K562 (cell line): ENCODE data around the gene ATP9A. TPM values are rescaled to one million over a fixed set of nuclear protein-coding genes. Genes with fewer than 3 reads are reported as not detected.
"Not testable (repeated sequence)": the region's sequence is repeated elsewhere in the genome, so short reads cannot be mapped to it uniquely, and the experiment has no call there.

ENCODE experiments used
- ATAC-seq: fragments of 200-7000 bp; cut with Tn5 transposase; 3 replicates; pipeline ENCODE4 v1.9.1; 2020; ENCODE audit warnings: moderate library complexity
- BruUV-seq: library from RNA; stranded (reverse); fragments of 400-500 nt; replicated peaks from 2 replicates; lab custom pipeline; 2021; lab: Mats Ljungman, UMichigan
- CTCF ChIA-PET: fragments of 300-600 bp; formaldehyde crosslinking; extraction: SDS; loops from one replicate; lab custom pipeline; 2021; ENCODE audit warnings: low intra/inter-chr PET ratio; lab: Yijun Ruan, JAX
- POLR2A ChIA-PET: fragments of 300-600, 350-650 bp; sonication (Branson Sonifier 250); formaldehyde crosslinking; extraction: SDS; loops from one replicate; lab custom pipeline; 2021; ENCODE audit warnings: antibody characterized with exemption, inconsistent platforms; lab: Yijun Ruan, JAX
- DNase-seq, 4 experiments: peaks; one replicate each; pipeline versions ENCODE4 v3.0.0 to v3.0.0-alpha.2; 2011 to 2018; ENCODE audit warnings: low spot score in 3 of 4, mixed read lengths in 3 of 4; ENCODE audit errors: extremely low read depth in 1 of 4
- FAIRE-seq: peaks from 2 replicates; lab custom pipeline; 2011; peaks lifted over from hg19 to GRCh38; lab: Jason Lieb, UNC
- H2AFZ ChIP-seq: 2 replicates; pipeline ENCODE4 v1.6.0; 2011; ENCODE audit warnings: low read depth, low read length, control low read depth, inconsistent platforms
- H3K27ac ChIP-seq: fragments of 200-600 bp; 3 replicates; pipeline ENCODE4 v1.8.0; 2011; ENCODE audit warnings: low read depth, mild to moderate bottlenecking, control low read depth, inconsistent platforms, low read length, moderate library complexity, mixed read lengths; ENCODE audit errors: extremely low read depth
- H3K27me3 ChIP-seq, 2 experiments: fragments of 300-600 bp in 1 of 2; 2 replicates in 1 of 2; 3 replicates in 1 of 2; pipeline versions ENCODE4 v1.6.0 to v1.8.0; 2011; ENCODE audit warnings: inconsistent platforms in 2 of 2, low read length in 2 of 2, mild to moderate bottlenecking in 1 of 2, mixed read lengths in 1 of 2, moderate library complexity in 1 of 2; ENCODE audit not compliant: control insufficient read depth in 2 of 2, insufficient read depth in 2 of 2
- H3K36me3 ChIP-seq: fragments of 300-600 bp; 3 replicates; pipeline ENCODE4 v1.8.0; 2011; ENCODE audit warnings: mild to moderate bottlenecking, low read length, inconsistent platforms; ENCODE audit not compliant: control insufficient read depth, insufficient read depth
- H3K4me1 ChIP-seq, 2 experiments: fragments of 200-600 bp in 1 of 2; replicated peaks in 1 of 2; 2 replicates in 1 of 2; 3 replicates in 1 of 2; pipeline versions ENCODE4 v1.5.1 to v1.8.0; 2011; ENCODE audit warnings: inconsistent platforms in 2 of 2, low read length in 2 of 2, mild to moderate bottlenecking in 1 of 2, mixed read lengths in 1 of 2, moderate library complexity in 1 of 2; ENCODE audit not compliant: control insufficient read depth in 2 of 2, insufficient read depth in 2 of 2
- H3K4me2 ChIP-seq: 2 replicates; pipeline ENCODE4 v1.6.1; 2011; ENCODE audit warnings: low read length, control low read depth, inconsistent platforms, mixed read lengths; ENCODE audit not compliant: insufficient read depth
- H3K4me3 ChIP-seq: fragments of 200-600 bp; sonication (generic), shearing (Covaris generic); 2 replicates; pipeline ENCODE4 v1.5.1; 2016; ENCODE audit warnings: control low read depth, inconsistent platforms
- H3K79me2 ChIP-seq: fragments of 200-600 bp; 3 replicates; pipeline ENCODE4 v1.8.0; 2011; ENCODE audit warnings: low read length, inconsistent platforms; ENCODE audit not compliant: control insufficient read depth, insufficient read depth
- H3K9ac ChIP-seq, 2 experiments: 2 replicates each; pipeline versions ENCODE4 v1.6.0 to v1.6.1; 2011; ENCODE audit warnings: low read depth in 2 of 2, low read length in 2 of 2, control low read depth in 1 of 2, inconsistent platforms in 1 of 2, mild to moderate bottlenecking in 1 of 2, mixed read lengths in 1 of 2; ENCODE audit not compliant: insufficient read depth in 1 of 2
- H3K9me1 ChIP-seq: one replicate; pipeline ENCODE4 v1.6.0; 2011; ENCODE audit warnings: inconsistent platforms, mild to moderate bottlenecking, low read length, moderate library complexity; ENCODE audit not compliant: control insufficient read depth, insufficient read depth
- H3K9me3 ChIP-seq: replicated peaks from 2 replicates; pipeline ENCODE4 v1.5.1; 2011; ENCODE audit warnings: low read depth, low read length, inconsistent platforms; ENCODE audit not compliant: control insufficient read depth, insufficient read depth
- H4K20me1 ChIP-seq: replicated peaks from 2 replicates; pipeline ENCODE4 v1.6.1; 2011; ENCODE audit warnings: low read length, inconsistent platforms, mixed read lengths; ENCODE audit not compliant: control insufficient read depth, insufficient read depth
- CC2D1A ChIP-seq: fragments of 450-650 bp; IDR thresholded peaks from 2 replicates; pipeline ENCODE4 v1.6.1; 2017; ENCODE audit warnings: mild to moderate bottlenecking
- ESRRA ChIP-seq: fragments of 450-650 bp; IDR thresholded peaks from 2 replicates; pipeline ENCODE4 v1.6.1; 2014; ENCODE audit warnings: low read depth, mild to moderate bottlenecking, moderate library complexity, borderline replicate concordance
- RFX1 ChIP-seq: fragments of 450-650 bp; IDR thresholded peaks from 2 replicates; pipeline ENCODE4 v1.6.1; 2016; ENCODE audit warnings: mild to moderate bottlenecking, moderate library complexity
- TARDBP ChIP-seq: fragments of 450-650 bp; IDR thresholded peaks from 2 replicates; pipeline ENCODE4 v1.6.1; 2016
- THRAP3 ChIP-seq: fragments of 450-650 bp; IDR thresholded peaks from 2 replicates; pipeline ENCODE4 v1.6.1; 2016; ENCODE audit warnings: mild to moderate bottlenecking, inconsistent platforms, borderline replicate concordance
- WGBS: fragments of 100-300 bp; shearing (Covaris generic); methylation state at CpG from one replicate; pipeline ENCODE4 v1.1.6; 2016; ENCODE audit warnings: low coverage, mixed read lengths; ENCODE audit not compliant: insufficient coverage; ENCODE audit errors: missing lambda C conversion rate; 5-methylcytosine and 5-hydroxymethylcytosine counted together
- in situ Hi-C: fragments of 300-500 bp; cut with MboI; formaldehyde crosslinking; loops from 4 replicates; pipeline ENCODE4 v1.15.0; 2018; ENCODE audit warnings: inconsistent platforms, mixed read lengths
- intact Hi-C: fragments of 100-400 bp; cut with micrococcal nuclease; formaldehyde crosslinking; loops from 2 replicates; pipeline ENCODE4 v1.14.2; 2022
- polyA plus RNA-seq, 8 experiments: library from polyadenylated mRNA; depleted of rRNA in 4 of 8; stranded (reverse) in 5 of 8; unstranded in 3 of 8; fragments of >200 nt; fragmentation: Nextera tagmentation in 2 of 8; fragmentation: Illumina TruSeq in 1 of 8; extraction: Ambion mirVana in 2 of 8; extraction: Trizol in 1 of 8; gene quantifications; 2 replicates each; pipeline versions ENCODE4 v1.2.1 to v1.2.3, GENCODE V29; 2011 to 2014; ENCODE audit warnings: inconsistent platforms in 1 of 8, missing spikeins in 1 of 8
- total RNA-seq, 7 experiments: library from RNA; depleted of rRNA in 6 of 7; stranded (reverse); fragments of >200 nt in 6 of 7; fragmentation: Illumina TruSeq in 2 of 7; extraction: Trizol in 2 of 7; gene quantifications; 2 replicates each; pipeline versions ENCODE4 v1.2.1 to v1.2.3, GENCODE V29; 2011 to 2021; ENCODE audit warnings: low replicate concordance in 1 of 7

The ATP9A gene
- total and polyA plus RNA-seq, 9 of the 15 experiments (the other 6 are each of a cell fraction or from before 2014, with no cell fraction given), result 0.18 to 0.62 (median 0.29) TPM

DNA sequence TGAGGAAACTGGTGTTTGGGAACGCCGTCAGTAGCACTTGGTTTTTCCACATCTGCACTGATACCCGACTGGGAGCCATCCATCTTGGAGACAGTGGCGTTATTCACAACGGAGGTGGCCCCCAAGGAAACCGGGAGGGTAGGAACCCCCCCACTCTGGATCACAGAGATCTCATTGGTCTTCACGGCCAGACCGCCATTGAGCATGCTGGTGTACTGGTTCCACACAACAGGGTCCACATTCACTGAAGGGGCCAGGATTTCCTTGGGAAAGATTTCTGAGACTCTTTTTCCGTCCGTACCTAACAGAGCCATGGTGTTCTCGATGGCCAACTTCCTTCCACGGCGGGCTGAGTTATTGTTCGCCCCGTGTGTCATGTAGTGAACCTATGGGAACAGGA lies 16.1 kb upstream of the ATP9A start (continued):
- no peak for TF ChIP-seq THRAP3
- TF ChIP-seq CC2D1A, result no peak
- no peak for TF ChIP-seq TARDBP

DNA sequence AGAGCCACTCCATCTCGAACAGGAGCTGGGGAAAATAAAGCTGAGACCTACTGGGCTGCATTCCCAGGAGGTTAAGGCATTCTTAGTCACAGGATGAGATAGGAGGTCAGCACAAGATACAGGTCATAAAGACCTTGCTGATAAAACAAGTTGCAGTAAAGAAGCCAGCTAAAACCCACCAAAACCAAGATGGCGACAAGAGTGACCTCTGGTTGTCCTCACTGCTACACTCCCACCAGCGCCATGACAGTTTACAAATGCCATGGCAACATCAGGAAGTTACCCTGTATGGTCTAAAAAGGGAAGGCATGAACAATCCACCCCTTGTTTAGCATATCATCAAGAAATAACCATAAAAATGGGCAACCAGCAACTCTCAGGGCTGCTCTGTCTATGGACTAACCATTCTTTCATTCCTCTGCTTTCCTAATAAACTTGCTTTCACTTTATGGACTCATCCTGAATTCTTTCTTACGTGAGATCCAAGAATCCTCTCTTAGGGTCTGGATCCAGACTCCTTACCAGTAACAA lies 10.1 kb upstream of the ATP9A start:
- H3K4me3 ChIP-seq, DNase-seq, H3K79me2 ChIP-seq: not testable (repeated sequence)
- H3K27me3 ChIP-seq, result peaks cover 4 to 14% of the 10 kb centered on the region in 2 experiments; a peak in 4 of 5 replicates
- TF ChIP-seq ESRRA, result peak; percentile 71; the same call in 1 of the 2 replicates
- TF ChIP-seq RFX1, result peak; percentile 46; the same call in 1 of the 2 replicates
- TF ChIP-seq, all 486 proteins: peak for 2; not testable (repeated sequence) for 484
- BruUV-seq, H3K9ac ChIP-seq, H3K4me2 ChIP-seq, intact Hi-C loops, H4K20me1 ChIP-seq, in situ Hi-C loops, CTCF ChIA-PET, H2AFZ ChIP-seq, FAIRE-seq, POLR2A ChIA-PET, H3K9me1 ChIP-seq, ATAC-seq, H3K36me3 ChIP-seq, H3K9me3 ChIP-seq, H3K27ac ChIP-seq, H3K4me1 ChIP-seq: not testable (repeated sequence)
- WGBS, result 0% methylated on average over 2 of the region's 4 CpGs
